Natural killer cell (primary cell): Measurements from ENCODE around the gene ZNF787. TPM values are rescaled to one million over a fixed set of nuclear protein-coding genes. Genes with fewer than 3 reads are reported as not detected.

Source experiments
- ATAC-seq, 3 donors: fragments of 150-1000 bp in 2 of 3; fragments of 200-7000 bp in 1 of 3; cut with Tn5 transposase; 1 replicate in 1 of 3; 2 replicates in 2 of 3; pipeline ENCODE4 v1.10.0; 2021; ENCODE audit warnings: mild to moderate bottlenecking in 2 of 3, moderate library complexity in 2 of 3
- DNase-seq, 2 donors: peaks; one replicate each; pipeline versions ENCODE4 v3.0.0 to v3.0.0-alpha.2; 2013 to 2021; ENCODE audit warnings: mixed read lengths in 1 of 2
- H3K27ac ChIP-seq: one replicate; pipeline ENCODE4 v1.5.1; 2013; ENCODE audit warnings: mild to moderate bottlenecking, low read length
- H3K27me3 ChIP-seq: one replicate; pipeline ENCODE4 v1.6.1; 2013; ENCODE audit warnings: low read length; ENCODE audit not compliant: control insufficient read depth, insufficient read depth
- H3K36me3 ChIP-seq: one replicate; pipeline ENCODE4 v1.6.1; 2013; ENCODE audit warnings: low read length; ENCODE audit not compliant: control insufficient read depth, insufficient read depth
- H3K4me1 ChIP-seq: one replicate; pipeline ENCODE4 v1.6.1; 2013; ENCODE audit warnings: low read length; ENCODE audit not compliant: control insufficient read depth, insufficient read depth
- H3K4me3 ChIP-seq: one replicate; pipeline ENCODE4 v1.5.1; 2013; ENCODE audit warnings: low read length
- H3K9me3 ChIP-seq: one replicate; pipeline ENCODE4 v1.6.1; 2013; ENCODE audit warnings: low read length; ENCODE audit not compliant: control insufficient read depth, insufficient read depth
- H3K27ac Mint-ChIP-seq, 2 donors: one replicate each; pipeline ENCODE4 v1.8.0; 2022; ENCODE audit warnings: mild to moderate bottlenecking in 2 of 2, mixed read lengths in 2 of 2, moderate library complexity in 1 of 2
- H3K27me3 Mint-ChIP-seq, 2 donors: one replicate each; pipeline ENCODE4 v1.8.0; 2022; ENCODE audit warnings: low read depth in 2 of 2, mixed read lengths in 2 of 2
- H3K36me3 Mint-ChIP-seq: one replicate; pipeline ENCODE4 v1.8.0; 2022; ENCODE audit warnings: mixed read lengths
- H3K4me1 Mint-ChIP-seq, 2 donors: one replicate each; pipeline ENCODE4 v1.8.0; 2022; ENCODE audit warnings: mixed read lengths in 2 of 2
- H3K4me3 Mint-ChIP-seq: one replicate; pipeline ENCODE4 v1.8.0; 2022; ENCODE audit warnings: mild to moderate bottlenecking, moderate library complexity, mixed read lengths
- H3K9me3 Mint-ChIP-seq, 2 donors: one replicate each; pipeline ENCODE4 v1.8.0; 2022; ENCODE audit warnings: mixed read lengths in 2 of 2
- WGBS: methylation state at CpG from one replicate; pipeline ENCODE4 v1.1.7; 2013; ENCODE audit warnings: missing lambda C conversion rate; ENCODE audit not compliant: insufficient coverage; 5-methylcytosine and 5-hydroxymethylcytosine counted together
- intact Hi-C: fragments of 100-400 bp; cut with micrococcal nuclease; formaldehyde crosslinking; loops from one replicate; pipeline ENCODE4 v1.14.2; 2022
- total RNA-seq, 4 donors: library from RNA; stranded (reverse); fragments of 120-200 nt in 1 of 4; gene quantifications; one replicate each; pipeline versions ENCODE4 v1.2.3 to v1.2.4, GENCODE V29; 2013 to 2022
- TF ChIP-seq, protein P1 (sequence below): fragments of 200-600 bp; IDR thresholded peaks from one replicate; pipeline ENCODE4 v1.8.0; 2022; ENCODE audit warnings: antibody characterized with exemption

ZNF787 gene
- total RNA-seq, 3 donors from 2014 or later (not counting 1 experiment from before 2014, with no cell fraction given) = 23.9 to 42.0 (median 36.9) TPM

DNA sequence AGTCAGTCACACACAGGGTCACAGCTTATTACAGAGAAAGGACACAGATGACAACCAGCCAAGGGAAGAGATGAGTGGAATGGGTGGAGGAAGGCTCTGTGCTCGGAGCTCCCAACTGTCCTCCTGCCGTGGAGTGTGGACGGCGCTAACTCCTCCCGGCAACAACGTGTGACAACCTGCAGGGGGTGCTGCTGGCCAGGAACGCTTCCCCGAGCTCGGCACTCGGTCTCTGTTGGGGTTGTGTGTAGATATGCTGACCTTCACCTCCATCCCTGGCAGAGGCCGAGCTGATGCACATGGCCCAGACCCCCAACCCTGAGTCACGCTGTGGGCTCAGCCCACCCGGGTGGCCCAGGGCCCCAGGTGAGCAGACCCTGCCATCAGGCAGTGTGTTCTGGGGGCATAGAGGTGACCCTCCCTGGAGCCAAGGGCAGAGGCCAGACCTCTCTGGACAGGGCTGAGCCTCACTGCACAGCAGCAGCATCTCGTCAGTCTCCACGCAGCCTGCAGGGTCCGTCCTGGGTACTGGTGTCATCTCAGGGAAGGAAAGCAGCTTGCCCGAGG lies 34.1 kb upstream of the ZNF787 start:
- H3K27ac Mint-ChIP-seq = no peak overlapping the region
- intact Hi-C loops = no loop called here
- no peaks in the 10 kb centered on the region for H3K27me3 Mint-ChIP-seq
- peak in 1 of 2 donors; percentile 27 for DNase-seq
- no peaks in the 10 kb centered on the region for H3K9me3 Mint-ChIP-seq
- Histone ChIP-seq H3K27me3 (no peaks in the 10 kb centered on the region), H3K27ac (no peak overlapping the region), H3K9me3 (no peaks in the 10 kb centered on the region), H3K4me1 (no peaks in the 10 kb centered on the region), H3K4me3 (no peak overlapping the region), H3K36me3 (peaks cover 6% of the 10 kb centered on the region)
- no peak overlapping the region for H3K4me3 Mint-ChIP-seq
- TF ChIP-seq, protein P1, sequence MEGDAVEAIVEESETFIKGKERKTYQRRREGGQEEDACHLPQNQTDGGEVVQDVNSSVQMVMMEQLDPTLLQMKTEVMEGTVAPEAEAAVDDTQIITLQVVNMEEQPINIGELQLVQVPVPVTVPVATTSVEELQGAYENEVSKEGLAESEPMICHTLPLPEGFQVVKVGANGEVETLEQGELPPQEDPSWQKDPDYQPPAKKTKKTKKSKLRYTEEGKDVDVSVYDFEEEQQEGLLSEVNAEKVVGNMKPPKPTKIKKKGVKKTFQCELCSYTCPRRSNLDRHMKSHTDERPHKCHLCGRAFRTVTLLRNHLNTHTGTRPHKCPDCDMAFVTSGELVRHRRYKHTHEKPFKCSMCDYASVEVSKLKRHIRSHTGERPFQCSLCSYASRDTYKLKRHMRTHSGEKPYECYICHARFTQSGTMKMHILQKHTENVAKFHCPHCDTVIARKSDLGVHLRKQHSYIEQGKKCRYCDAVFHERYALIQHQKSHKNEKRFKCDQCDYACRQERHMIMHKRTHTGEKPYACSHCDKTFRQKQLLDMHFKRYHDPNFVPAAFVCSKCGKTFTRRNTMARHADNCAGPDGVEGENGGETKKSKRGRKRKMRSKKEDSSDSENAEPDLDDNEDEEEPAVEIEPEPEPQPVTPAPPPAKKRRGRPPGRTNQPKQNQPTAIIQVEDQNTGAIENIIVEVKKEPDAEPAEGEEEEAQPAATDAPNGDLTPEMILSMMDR = no peak
- WGBS = 92% methylated on average over 17 of the region's 17 CpGs
- peak in 1 of 3 donors; percentile 44 for ATAC-seq
- H3K4me1 Mint-ChIP-seq = peaks cover 0 to 15% of the 10 kb centered on the region in 2 donors
- H3K36me3 Mint-ChIP-seq = no peaks in the 10 kb centered on the region

DNA sequence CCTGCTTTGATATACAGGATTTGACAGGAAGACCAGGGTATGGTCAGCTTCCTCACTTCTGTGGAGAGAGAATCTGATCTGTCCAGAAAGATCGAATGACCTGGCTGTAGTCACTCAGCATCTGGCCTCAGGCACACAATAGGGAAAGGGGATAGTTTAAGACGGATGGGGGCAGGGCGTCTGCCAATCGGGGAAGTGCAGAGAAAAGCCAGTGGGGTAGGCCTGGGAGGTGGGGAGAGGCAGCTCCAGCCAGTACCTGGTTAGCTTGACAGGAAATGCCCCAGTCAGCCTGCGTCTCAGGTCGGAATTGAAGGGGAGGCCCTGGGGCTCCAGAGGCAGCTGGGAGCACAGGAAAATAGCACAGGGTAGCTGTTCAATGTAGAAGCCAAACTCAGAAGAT lies 32.4 kb upstream of the ZNF787 start:
- no peak for ATAC-seq
- no peaks in the 10 kb centered on the region for H3K9me3 Mint-ChIP-seq
- H3K36me3 ChIP-seq = peaks cover 1% of the 10 kb centered on the region

DNA sequence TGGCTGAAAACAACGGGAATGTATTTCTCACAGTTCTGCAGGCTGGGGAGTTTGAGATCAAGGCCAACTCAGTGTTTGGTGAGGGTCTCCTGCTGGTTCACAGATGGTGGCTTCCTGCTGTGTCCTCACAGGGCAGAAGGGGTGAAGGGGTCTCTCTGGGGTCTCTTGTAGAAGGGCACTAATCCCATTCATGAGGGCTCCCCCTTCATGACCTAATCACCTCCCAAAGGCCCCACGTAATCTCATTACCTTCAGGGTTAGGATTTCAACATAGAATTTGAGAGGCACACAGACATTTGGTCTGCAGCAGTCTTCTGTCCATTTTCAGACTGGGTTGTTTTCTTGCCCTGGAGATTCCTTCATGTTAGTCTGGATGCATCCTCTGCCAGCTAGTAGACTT lies 31.5 kb upstream of the ZNF787 start:
- Histone ChIP-seq H3K27ac (no peak overlapping the region), H3K36me3 (peaks cover 1% of the 10 kb centered on the region), H3K4me1 (no peaks in the 10 kb centered on the region), H3K9me3 (no peaks in the 10 kb centered on the region), H3K27me3 (no peaks in the 10 kb centered on the region), H3K4me3 (no peak overlapping the region)
- 95% methylated on average over 2 of the region's 2 CpGs for WGBS
- intact Hi-C loops = no loop called here
- H3K27ac Mint-ChIP-seq = no peak overlapping the region
- H3K4me3 Mint-ChIP-seq = no peak overlapping the region
- H3K27me3 Mint-ChIP-seq = no peaks in the 10 kb centered on the region
- no peaks in the 10 kb centered on the region for H3K36me3 Mint-ChIP-seq
- H3K9me3 Mint-ChIP-seq = no peaks in the 10 kb centered on the region
- H3K4me1 Mint-ChIP-seq = peaks cover 0 to 13% of the 10 kb centered on the region in 2 donors
- no peak for ATAC-seq
- TF ChIP-seq, protein P1 = no peak
- no peak for DNase-seq

More for the DNA sequence above, 32.4 kb upstream of the ZNF787 start:
- peaks cover 0 to 11% of the 10 kb centered on the region in 2 donors for H3K4me1 Mint-ChIP-seq
- H3K9me3 ChIP-seq = no peaks in the 10 kb centered on the region
- intact Hi-C loops = no loop called here
- 35% methylated on average over 6 of the region's 6 CpGs for WGBS
- DNase-seq = no peak
- H3K27ac ChIP-seq = no peak overlapping the region
- TF ChIP-seq, protein P1 = no peak
- no peaks in the 10 kb centered on the region for H3K27me3 Mint-ChIP-seq
- no peak overlapping the region for H3K4me3 ChIP-seq
- no peaks in the 10 kb centered on the region for H3K36me3 Mint-ChIP-seq
- no peaks in the 10 kb centered on the region for H3K4me1 ChIP-seq
- no peak overlapping the region for H3K4me3 Mint-ChIP-seq
- peak overlapping the region in 1 of 2 donors; percentile 35 for H3K27ac Mint-ChIP-seq
- H3K27me3 ChIP-seq = no peaks in the 10 kb centered on the region

DNA sequence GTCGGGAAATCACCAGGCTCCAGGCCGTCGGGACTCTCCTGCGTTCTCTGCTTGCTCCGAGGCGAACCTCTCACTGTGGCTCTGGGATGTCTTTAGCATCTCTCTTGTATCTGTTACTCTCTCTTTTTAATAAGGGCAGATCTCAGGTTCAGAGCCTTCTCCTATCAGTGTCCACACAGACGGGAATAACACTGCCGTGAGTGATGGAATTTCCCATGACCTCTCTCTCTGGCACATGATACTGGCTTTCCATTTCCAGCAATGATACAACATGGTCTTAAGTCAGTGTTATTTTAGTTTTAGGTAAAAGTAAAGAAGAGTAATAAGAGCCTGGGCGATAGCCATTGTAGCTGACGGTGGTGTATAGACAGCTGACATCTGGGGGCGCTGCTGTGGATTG lies 29.3 kb upstream of the ZNF787 start:
- no peak overlapping the region for H3K4me3 ChIP-seq
- Mint-ChIP-seq H3K36me3 (no peaks in the 10 kb centered on the region), H3K27ac (no peak overlapping the region), H3K27me3 (no peaks in the 10 kb centered on the region), H3K4me3 (no peak overlapping the region), H3K9me3 (no peaks in the 10 kb centered on the region), H3K4me1 (peaks cover 0 to 13% of the 10 kb centered on the region in 2 donors)
- WGBS = 96% methylated on average over 9 of the region's 11 CpGs
- peaks cover 2% of the 10 kb centered on the region for H3K36me3 ChIP-seq
- no peaks in the 10 kb centered on the region for H3K9me3 ChIP-seq
- no peak for ATAC-seq
- TF ChIP-seq, protein P1 = no peak
- no peak for DNase-seq
- no peaks in the 10 kb centered on the region for H3K27me3 ChIP-seq
- H3K4me1 ChIP-seq = no peaks in the 10 kb centered on the region
- H3K27ac ChIP-seq = no peak overlapping the region
- intact Hi-C loops = no loop called here
